AG09319 (cell line): ENCODE results near the gene MSI2.

Source experiments
- DNase-seq: peaks from one replicate; pipeline ENCODE4 v3.0.0-alpha.2; 2010; ENCODE audit warnings: low read depth; ENCODE audit errors: extremely low read depth
- TF ChIP-seq, protein P1 (sequence below): IDR thresholded peaks from 2 replicates; pipeline ENCODE4 v1.5.1; 2011; ENCODE audit warnings: low read depth, mild to moderate bottlenecking, inconsistent platforms, low read length, moderate library complexity

Gene MSI2

DNA sequence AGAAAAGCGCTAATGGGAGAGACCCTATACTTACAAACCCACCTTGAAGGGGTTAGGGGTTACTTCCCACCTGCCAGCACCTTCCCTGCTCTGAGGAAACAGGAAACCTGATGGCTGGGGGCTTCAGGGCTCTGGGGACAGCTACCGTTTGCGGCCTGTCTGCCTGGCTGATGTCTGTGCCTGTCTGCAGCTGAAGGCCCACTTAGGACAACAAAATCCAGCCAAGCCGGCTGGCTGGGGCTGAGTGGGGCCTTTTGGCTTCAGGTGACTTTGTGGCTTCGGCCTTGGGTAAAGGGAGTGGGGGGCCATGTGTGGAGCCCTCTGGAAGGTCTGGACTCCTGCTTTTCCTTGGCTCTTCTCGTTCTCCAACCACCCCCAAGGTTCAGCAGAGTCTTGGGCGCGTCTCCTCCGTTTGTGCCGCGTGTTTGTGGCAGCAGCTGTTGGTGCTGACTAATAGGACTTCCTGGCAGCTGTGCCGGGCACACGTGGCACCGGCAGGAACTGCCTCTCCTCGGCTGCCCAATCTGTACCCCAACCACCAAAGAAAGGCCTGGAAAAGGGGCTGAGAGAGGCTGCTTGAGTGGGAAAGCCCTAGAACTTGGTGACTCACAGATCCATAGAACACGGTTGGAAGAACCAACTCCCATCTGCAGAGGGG lies 186.7 kb downstream of the MSI2 start:
- TF ChIP-seq, protein P1, sequence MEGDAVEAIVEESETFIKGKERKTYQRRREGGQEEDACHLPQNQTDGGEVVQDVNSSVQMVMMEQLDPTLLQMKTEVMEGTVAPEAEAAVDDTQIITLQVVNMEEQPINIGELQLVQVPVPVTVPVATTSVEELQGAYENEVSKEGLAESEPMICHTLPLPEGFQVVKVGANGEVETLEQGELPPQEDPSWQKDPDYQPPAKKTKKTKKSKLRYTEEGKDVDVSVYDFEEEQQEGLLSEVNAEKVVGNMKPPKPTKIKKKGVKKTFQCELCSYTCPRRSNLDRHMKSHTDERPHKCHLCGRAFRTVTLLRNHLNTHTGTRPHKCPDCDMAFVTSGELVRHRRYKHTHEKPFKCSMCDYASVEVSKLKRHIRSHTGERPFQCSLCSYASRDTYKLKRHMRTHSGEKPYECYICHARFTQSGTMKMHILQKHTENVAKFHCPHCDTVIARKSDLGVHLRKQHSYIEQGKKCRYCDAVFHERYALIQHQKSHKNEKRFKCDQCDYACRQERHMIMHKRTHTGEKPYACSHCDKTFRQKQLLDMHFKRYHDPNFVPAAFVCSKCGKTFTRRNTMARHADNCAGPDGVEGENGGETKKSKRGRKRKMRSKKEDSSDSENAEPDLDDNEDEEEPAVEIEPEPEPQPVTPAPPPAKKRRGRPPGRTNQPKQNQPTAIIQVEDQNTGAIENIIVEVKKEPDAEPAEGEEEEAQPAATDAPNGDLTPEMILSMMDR = no peak
- DNase-seq = no peak

DNA sequence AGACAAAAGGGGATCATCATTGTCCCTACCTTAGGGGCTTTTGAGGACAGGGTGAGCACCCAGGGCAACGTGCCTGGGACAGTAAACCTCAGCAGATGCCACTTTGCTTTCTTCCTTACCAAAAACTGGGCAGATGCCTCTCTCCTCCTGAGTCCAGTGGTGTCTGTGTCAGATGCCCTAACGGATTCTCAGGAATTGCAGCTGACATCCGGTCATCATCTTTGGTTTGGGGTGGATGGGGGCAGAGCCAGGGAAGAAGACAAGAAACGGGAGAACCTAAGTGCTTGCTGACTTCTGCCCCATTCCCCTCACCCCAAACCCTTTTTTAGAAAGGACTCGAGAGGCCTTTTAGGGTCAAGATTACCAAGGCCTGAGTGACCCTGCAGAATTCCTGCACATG lies 187.5 kb downstream of the MSI2 start:
- TF ChIP-seq, protein P1 = no peak
- DNase-seq = no peak

DNA sequence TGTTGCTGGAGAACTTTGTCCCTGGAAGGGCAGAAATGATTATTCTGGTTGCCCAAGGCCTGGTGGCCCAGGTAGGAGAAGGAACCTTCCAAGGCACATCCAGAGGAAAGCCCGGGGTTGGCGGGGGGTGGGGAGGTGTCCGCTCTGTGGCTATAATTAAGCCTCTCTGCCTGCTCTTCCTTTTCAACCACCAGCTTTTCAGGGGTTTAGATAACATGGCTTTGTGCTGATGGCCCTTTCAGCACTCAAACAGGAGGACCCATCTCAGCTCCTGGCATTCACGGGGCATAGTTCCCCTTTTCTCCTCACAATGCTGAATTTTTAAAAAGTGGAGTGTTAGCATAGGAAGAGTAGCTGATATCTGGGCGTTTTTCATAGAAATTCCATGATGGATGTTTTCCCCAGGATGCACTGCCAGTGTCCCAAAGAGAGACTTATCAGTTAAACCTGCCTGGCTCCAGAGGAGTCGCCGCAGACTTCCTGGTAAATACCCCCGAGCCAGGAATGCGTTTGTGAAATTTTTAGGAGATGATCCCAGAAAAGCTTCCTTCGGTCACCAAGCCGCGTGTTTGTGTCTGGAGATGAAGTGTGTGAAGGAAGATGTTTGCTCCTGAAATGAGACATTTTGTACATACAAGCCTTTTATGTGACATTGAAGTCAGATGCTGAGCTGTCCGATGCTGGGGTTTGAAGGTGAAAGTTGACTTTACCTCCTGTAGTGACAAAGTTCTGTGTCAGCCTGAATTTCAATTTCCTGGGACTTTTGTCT lies 188.5 kb downstream of the MSI2 start:
- DNase-seq = no peak
- TF ChIP-seq, protein P1 = no peak

DNA sequence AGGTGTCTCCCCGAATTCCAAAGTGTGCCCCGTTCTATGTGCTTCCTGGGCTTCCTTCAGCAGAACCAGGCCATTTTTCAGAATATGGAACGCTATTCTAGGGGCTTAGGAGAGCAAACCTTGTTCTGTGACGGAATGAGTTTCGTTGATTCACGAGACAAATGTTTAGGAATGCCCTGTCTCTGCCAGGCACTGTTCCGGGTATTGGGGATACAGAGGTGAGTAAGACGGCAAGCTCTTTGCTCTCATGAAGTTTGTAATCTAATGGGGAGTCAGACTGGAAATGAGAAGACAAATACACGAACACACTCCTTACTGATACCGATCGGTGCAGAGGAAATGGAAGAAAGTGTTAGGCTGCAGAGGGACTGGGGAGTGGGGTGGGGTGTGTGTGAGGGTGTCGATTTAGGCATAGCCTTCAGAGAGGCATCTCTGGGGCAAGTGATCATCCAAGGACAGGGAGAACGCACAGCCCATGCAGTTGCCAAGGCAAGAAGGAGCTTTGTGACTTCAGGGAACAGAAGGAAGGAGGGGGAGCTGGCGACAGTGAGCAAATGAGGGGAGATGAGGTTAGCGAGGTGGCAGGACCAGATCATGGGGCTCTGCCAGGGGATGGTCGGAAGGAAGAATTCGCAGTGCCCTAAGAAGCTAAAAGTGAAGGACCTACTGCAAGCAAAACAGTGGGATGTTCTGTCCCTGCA lies 189.6 kb downstream of the MSI2 start:
- TF ChIP-seq, protein P1 = no peak

DNA sequence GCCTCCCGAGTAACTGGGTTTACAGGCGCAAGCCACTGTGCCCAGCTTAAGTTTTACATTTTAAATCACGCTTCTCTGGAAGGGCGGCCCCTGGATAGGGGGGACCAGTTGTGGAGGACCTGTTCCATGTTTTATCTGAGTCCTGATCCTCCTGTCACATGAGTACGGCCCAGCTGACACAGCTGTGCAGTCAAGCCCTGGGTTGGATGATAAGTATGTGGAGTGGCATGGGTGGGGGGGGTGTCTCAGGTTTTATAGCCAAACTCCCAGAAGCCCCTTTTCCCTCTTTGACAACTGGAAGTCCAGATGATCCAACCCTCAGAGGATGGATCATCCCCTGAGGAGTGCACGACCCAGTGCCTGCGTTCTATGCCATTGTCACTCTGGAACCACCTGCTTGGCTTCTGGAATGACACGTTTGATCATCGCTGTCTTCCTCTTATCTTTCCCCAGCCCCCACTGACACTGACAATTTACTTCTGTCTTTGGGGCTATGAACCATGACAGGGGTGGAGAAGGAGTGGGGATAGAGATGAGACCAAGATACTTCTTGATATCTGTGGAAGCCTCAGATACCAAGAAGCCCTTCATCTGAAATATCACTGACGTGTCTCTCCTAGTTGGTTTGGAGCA lies 191.2 kb downstream of the MSI2 start:
- no peak for DNase-seq
- TF ChIP-seq, protein P1 = no peak

More for the DNA sequence above, 189.6 kb downstream of the MSI2 start:
- no peak for DNase-seq

DNA sequence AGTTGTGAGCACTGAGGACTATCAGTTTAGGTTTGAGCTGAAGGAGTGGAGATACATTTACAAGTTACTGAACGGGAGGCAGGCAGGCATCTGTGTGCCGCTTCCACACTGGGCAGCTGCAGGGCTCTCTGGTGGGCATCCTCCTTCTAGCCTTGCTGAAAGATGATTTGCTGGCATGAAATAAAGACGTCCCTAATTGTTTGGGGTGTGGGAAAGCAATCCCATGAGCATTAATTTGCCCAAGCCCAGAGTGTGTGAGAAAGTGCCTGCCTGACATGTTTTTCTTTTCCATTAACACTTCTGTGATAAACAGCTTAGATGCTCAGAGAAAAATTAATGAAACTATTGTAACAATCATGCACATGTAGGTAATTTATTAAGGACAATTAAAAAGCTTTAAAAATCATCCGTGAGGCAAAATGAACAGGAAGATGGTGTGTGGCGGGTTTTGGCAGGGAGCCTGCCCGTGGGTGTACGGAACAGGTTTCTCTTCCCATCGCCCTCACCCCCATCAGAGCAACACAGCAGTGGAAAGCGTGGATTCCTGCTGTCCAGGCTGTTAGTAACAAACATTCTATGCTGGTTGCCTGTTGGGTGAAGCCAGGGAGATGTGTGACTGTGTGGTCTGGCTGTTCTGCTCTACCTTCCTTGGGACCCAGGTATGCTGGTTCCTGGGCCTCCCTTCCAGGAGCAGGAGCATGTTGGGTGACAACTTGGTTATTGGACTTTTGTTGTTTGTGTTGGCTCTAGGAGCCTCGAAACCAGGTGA lies 191.9 kb downstream of the MSI2 start:
- TF ChIP-seq, protein P1 = no peak

More for the DNA sequence above, 191.9 kb downstream of the MSI2 start:
- DNase-seq = no peak
